Measurements from ENCODE around the gene STRIP1. TPM values are rescaled to one million over a fixed set of nuclear protein-coding genes. Genes with fewer than 3 reads are reported as not detected.

STRIP1 gene
- polyA plus RNA-seq, 2 of the 4 experiments (the other 2 are of a cell fraction): 16.4 to 16.7 TPM

- POLR2A ChIA-PET: no interaction called here
- H3K27ac ChIP-seq: no peak overlapping the region
- peaks cover 8% of the 10 kb centered on the region; the same call in 2 of the 3 replicates for H3K4me1 ChIP-seq
- no peak for FAIRE-seq
- WGBS (ENCODE audit: missing lambda C conversion rate): 80% methylated on average over 2 of the region's 4 CpGs
- TF ChIP-seq ATOH8 (CRISPR knock-in tag; IDR thresholded peaks at IDR 0.05; ENCODE audit: low read depth) (no peak), NPAS2 (CRISPR knock-in tag; IDR thresholded peaks at IDR 0.05; ENCODE audit: borderline replicate concordance) (no peak), RNF2 (IDR thresholded peaks at IDR 0.05; ENCODE audit: borderline replicate concordance, low read depth) (no peak), FOXS1 (CRISPR knock-in tag; IDR thresholded peaks at IDR 0.05) (no peak), MAZ (IDR thresholded peaks at IDR 0.05; ENCODE audit: borderline replicate concordance, low read depth, low read length) (no peak), FOSL2 (IDR thresholded peaks at IDR 0.05) (no peak), FOSL2 (CRISPR knock-in tag; IDR thresholded peaks at IDR 0.05) (no peak), CBX2 (IDR thresholded peaks at IDR 0.05; ENCODE audit: borderline replicate concordance, low read depth) (no peak), RFX5 (IDR thresholded peaks at IDR 0.05) (no peak), HOXB13 (CRISPR knock-in tag; IDR thresholded peaks at IDR 0.05; ENCODE audit: low read depth) (no peak), HOXA7 (CRISPR knock-in tag; IDR thresholded peaks at IDR 0.05) (no peak), TFCP2L1 (CRISPR knock-in tag; IDR thresholded peaks at IDR 0.05) (no peak), HMGXB4 (CRISPR knock-in tag; IDR thresholded peaks at IDR 0.05; ENCODE audit: borderline replicate concordance) (no peak), HEYL (CRISPR knock-in tag; IDR thresholded peaks at IDR 0.05) (no peak)
- H3K4me2 ChIP-seq: no peak overlapping the region
- no peak for ATAC-seq
- DNase-seq (ENCODE audit: low read depth in 1 of 2, low spot score in 1 of 2): no peak
- H3K4me3 ChIP-seq: no peak overlapping the region
- CTCF ChIA-PET: interaction anchor here (0.9 to 4.2 kb wide), 2 partner anchors 14 to 66 kb away, joined by 3 to 22 read pairs; no protein-coding TSS in a partner anchor
- H3K9me3 ChIP-seq: no peaks in the 10 kb centered on the region
Observed at GRCh38 chr1:110040548-110040947, 6.1 kb downstream of the STRIP1 start.

GRCh38 chr1:110043016-110043415 is 8.6 kb downstream of the STRIP1 start:
- ATAC-seq: no peak
- Histone ChIP-seq H3K4me2 (no peak overlapping the region), H3K9me3 (no peaks in the 10 kb centered on the region), H3K4me3 (no peak overlapping the region), H3K27ac (no peak overlapping the region), H3K4me1 (no peaks in the 10 kb centered on the region)
- TF ChIP-seq JUN (IDR thresholded peaks at IDR 0.05) (no peak), EHMT2 (IDR thresholded peaks at IDR 0.05; ENCODE audit: low read depth) (no peak), PBX3 (IDR thresholded peaks at IDR 0.05) (no peak), ZC3H11A (IDR thresholded peaks at IDR 0.05) (no peak), SMC3 (IDR thresholded peaks at IDR 0.05) (no peak), ELK1 (IDR thresholded peaks at IDR 0.05; ENCODE audit: low read depth, low read length) (no peak), RARB (CRISPR knock-in tag; IDR thresholded peaks at IDR 0.05) (no peak), CBX8 (IDR thresholded peaks at IDR 0.05) (no peak), USF2 (IDR thresholded peaks at IDR 0.05) (no peak), HOXB13 (CRISPR knock-in tag; IDR thresholded peaks at IDR 0.05; ENCODE audit: low read depth) (no peak), MAX (IDR thresholded peaks at IDR 0.05) (no peak), FOSB (CRISPR knock-in tag; IDR thresholded peaks at IDR 0.05) (no peak), CEBPB (IDR thresholded peaks at IDR 0.05) (no peak), ZFP36 (IDR thresholded peaks at IDR 0.05; ENCODE audit: borderline replicate concordance, partially characterized antibody) (no peak), HES2 (IDR thresholded peaks at IDR 0.05) (no peak), ESRRA (IDR thresholded peaks at IDR 0.05; ENCODE audit: borderline replicate concordance, low read length) (no peak), MYC (IDR thresholded peaks at IDR 0.05; ENCODE audit: borderline replicate concordance, low read length) (no peak), E2F6 (IDR thresholded peaks at IDR 0.05; ENCODE audit: borderline replicate concordance, low read depth) (no peak), BHLHE40 (IDR thresholded peaks at IDR 0.05; ENCODE audit: low read depth, low read length) (no peak), RCOR1 (IDR thresholded peaks at IDR 0.05; ENCODE audit: low read depth, low read length) (no peak)
- WGBS (ENCODE audit: missing lambda C conversion rate): 95% methylated on average over 2 of the region's 10 CpGs
- FAIRE-seq: no peak
- ChIA-PET POLR2A (no interaction called here), CTCF (interaction anchor here (1.3 to 4.2 kb wide), 3 partner anchors 11 to 63 kb away, joined by 3 to 22 read pairs (median 4); no protein-coding TSS in a partner anchor)
- DNase-seq (ENCODE audit: low read depth in 1 of 2, low spot score in 1 of 2): no peak
